A673 (cell line): ENCODE measurements around the gene IL15.

Experiments used
- EZH2 ChIP-seq: fragments of 200-600 bp; sonication (generic); IDR thresholded peaks from 2 replicates; pipeline ENCODE4 v1.6.1; 2017; ENCODE audit warnings: borderline replicate concordance, low read depth, mild to moderate bottlenecking, mixed read lengths, antibody characterized with exemption, low read length; ENCODE audit not compliant: poor library complexity, severe bottlenecking
- TF ChIP-seq, protein P1 (sequence below): fragments of 300-800, 200-600 bp; sonication (generic); conservative IDR thresholded peaks from 2 replicates; pipeline ENCODE4 v1.5.1; 2017; ENCODE audit warnings: low read depth, mild to moderate bottlenecking, antibody characterized with exemption, low read length, moderate library complexity, mixed read lengths

DNA sequence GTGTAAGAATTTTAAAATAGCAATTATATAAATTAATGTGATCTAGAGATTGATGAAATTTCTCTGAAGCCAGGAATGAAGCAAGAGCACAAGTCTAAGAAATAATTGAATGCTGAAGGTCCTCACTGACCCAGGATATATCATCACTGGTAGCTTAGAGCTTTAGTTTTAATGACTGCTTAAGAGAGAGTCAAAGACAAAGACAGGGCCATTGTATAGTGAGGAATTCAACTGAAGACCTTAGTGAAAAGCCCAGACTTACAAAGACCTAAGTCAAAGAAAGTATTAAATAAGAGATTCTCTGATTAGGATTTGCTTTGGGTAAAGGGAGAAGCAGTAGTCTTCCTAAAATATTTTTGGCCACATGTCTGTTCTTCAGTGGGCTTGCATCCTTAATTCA is 26.0 kb upstream of the IL15 start:
- TF ChIP-seq, protein P1, sequence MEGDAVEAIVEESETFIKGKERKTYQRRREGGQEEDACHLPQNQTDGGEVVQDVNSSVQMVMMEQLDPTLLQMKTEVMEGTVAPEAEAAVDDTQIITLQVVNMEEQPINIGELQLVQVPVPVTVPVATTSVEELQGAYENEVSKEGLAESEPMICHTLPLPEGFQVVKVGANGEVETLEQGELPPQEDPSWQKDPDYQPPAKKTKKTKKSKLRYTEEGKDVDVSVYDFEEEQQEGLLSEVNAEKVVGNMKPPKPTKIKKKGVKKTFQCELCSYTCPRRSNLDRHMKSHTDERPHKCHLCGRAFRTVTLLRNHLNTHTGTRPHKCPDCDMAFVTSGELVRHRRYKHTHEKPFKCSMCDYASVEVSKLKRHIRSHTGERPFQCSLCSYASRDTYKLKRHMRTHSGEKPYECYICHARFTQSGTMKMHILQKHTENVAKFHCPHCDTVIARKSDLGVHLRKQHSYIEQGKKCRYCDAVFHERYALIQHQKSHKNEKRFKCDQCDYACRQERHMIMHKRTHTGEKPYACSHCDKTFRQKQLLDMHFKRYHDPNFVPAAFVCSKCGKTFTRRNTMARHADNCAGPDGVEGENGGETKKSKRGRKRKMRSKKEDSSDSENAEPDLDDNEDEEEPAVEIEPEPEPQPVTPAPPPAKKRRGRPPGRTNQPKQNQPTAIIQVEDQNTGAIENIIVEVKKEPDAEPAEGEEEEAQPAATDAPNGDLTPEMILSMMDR = no peak
- TF ChIP-seq EZH2 = no peak
